ENCODE results near the gene UQCRC1. TPM values are rescaled to one million over a fixed set of nuclear protein-coding genes. Genes with fewer than 3 reads are reported as not detected.

Gene UQCRC1
- total and polyA plus RNA-seq, 2 of the 8 experiments (the other 6 are each of a cell fraction or from before 2014, with no cell fraction given) = 310 to 720 TPM

- H3K27ac ChIP-seq (ENCODE audit: low read depth, low read length) = no peak overlapping the region
- CTCF ChIA-PET (ENCODE audit: partially characterized antibody) = interaction anchor here (0.6 to 2.5 kb wide), 3 partner anchors 24 to 88 kb away, joined by 3 to 7 read pairs (median 3); no protein-coding TSS in a partner anchor
- no peak for FAIRE-seq
Observed at GRCh38 chr3:48637305-48637704, 27.9 kb upstream of the UQCRC1 start.

More at GRCh38 chr3:48637305-48637704, 27.9 kb upstream of the UQCRC1 start:
- Histone ChIP-seq H4K8ac (ENCODE audit: extremely low read depth, insufficient read depth, low read length) (peak overlapping the region; percentile 1; the same call in 1 of the 2 replicates), H2BK12ac (ENCODE audit: low read depth, low read length) (no peak overlapping the region), H2AFZ (ENCODE audit: low read length) (no peak overlapping the region), H3K18ac (ENCODE audit: extremely low read depth, low read length) (no peak overlapping the region), H3K9ac (replicated peaks in 1 of 4; ENCODE audit: extremely low read depth in 1 of 4, low read depth in 3 of 4, low read length in 3 of 4) (no peak overlapping the region), H3K14ac (ENCODE audit: insufficient read length) (no peak overlapping the region), H3K4ac (replicated peaks; ENCODE audit: insufficient read length, low read depth, low read length) (no peak overlapping the region), H3K56ac (replicated peaks; ENCODE audit: insufficient read length, low read depth, low read length) (no peak overlapping the region), H3K27me3 (replicated peaks in 1 of 4; ENCODE audit: control insufficient read depth in 3 of 4, extremely low read depth in 1 of 4, insufficient read depth in 3 of 4, low read length in 3 of 4) (no peaks in the 10 kb centered on the region), H4K5ac (ENCODE audit: insufficient read length, low read depth, low read length) (no peak overlapping the region), H3K79me1 (ENCODE audit: low read depth, low read length) (peaks cover 7% of the 10 kb centered on the region), H4K20me1 (replicated peaks in 1 of 2; ENCODE audit: control insufficient read depth in 1 of 2, insufficient read depth in 2 of 2, low read length in 2 of 2) (peaks cover 3 to 15% of the 10 kb centered on the region in 2 experiments), H2BK120ac (replicated peaks; ENCODE audit: low read depth, low read length) (no peak overlapping the region), H2BK20ac (ENCODE audit: low read length) (no peak overlapping the region), H2AK5ac (ENCODE audit: low read depth, low read length) (0 out of 2 replicates have a peak overlapping the region, but pooled peaks have one; percentile 55), H4K91ac (replicated peaks; ENCODE audit: insufficient read length, low read length) (no peak overlapping the region), H3K4me2 (ENCODE audit: insufficient read depth in 1 of 2, low read depth in 2 of 2, low read length in 2 of 2) (peak overlapping the region in 1 of 2 experiments; percentile 38; a peak in 1 of 4 replicates), H3K23me2 (ENCODE audit: low read depth, low read length) (peaks cover 2% of the 10 kb centered on the region; the same call in 1 of the 2 replicates), H3K79me2 (ENCODE audit: control insufficient read depth in 1 of 2, insufficient read depth in 2 of 2, low read length in 2 of 2) (peaks cover 0 to 9% of the 10 kb centered on the region in 2 experiments; a peak in 1 of 4 replicates), H3K36me3 (ENCODE audit: control insufficient read depth in 2 of 4, insufficient read depth in 4 of 4, low read length in 3 of 4) (peaks cover 0 to 25% (median 13%) of the 10 kb centered on the region in 4 experiments; a peak in 6 of 8 replicates), H2BK5ac (ENCODE audit: low read depth, low read length) (no peak overlapping the region; the same call in 1 of the 2 replicates), H2BK15ac (ENCODE audit: low read length) (no peak overlapping the region), H3K9me3 (ENCODE audit: insufficient read depth in 2 of 2, low read depth in 1 of 2, low read length in 1 of 2) (no peaks in the 10 kb centered on the region), H3K4me1 (replicated peaks in 1 of 4; ENCODE audit: control insufficient read depth in 3 of 4, insufficient read depth in 4 of 4, low read length in 3 of 4) (peaks cover 3 to 6% (median 5%) of the 10 kb centered on the region in 4 experiments), H3K23ac (ENCODE audit: insufficient read length) (no peak overlapping the region), H3K4me3 (ENCODE audit: extremely low read depth in 1 of 4, insufficient read depth in 2 of 4, low read depth in 3 of 4, low read length in 4 of 4) (no peak overlapping the region)
- TF ChIP-seq ATF3 (IDR thresholded peaks at IDR 0.05; ENCODE audit: insufficient read depth, low read depth, low read length) (no peak), CTCF (IDR thresholded peaks at IDR 0.05; ENCODE audit: control extremely low read depth in 1 of 3, insufficient read depth in 1 of 3, low read depth in 1 of 3, low read length in 3 of 3) (peak in 1 of 3 experiments; percentile 1; a peak in 1 of 4 replicates)
- 83% methylated on average over 6 of the region's 6 CpGs; no CpG with 5 or more reads in 1 of the 2 experiments for WGBS, 2 experiments (ENCODE audit: extremely low coverage in 1 of 2, insufficient coverage in 1 of 2, insufficient read length in 1 of 2, insufficient replicate concordance in 2 of 2, low coverage in 1 of 2, low lambda C conversion rate in 2 of 2, missing lambda C conversion rate in 1 of 2)
- DNase-seq (ENCODE audit: low read depth in 1 of 2, low spot score in 2 of 2) = no peak
- POLR2A ChIA-PET (ENCODE audit: partially characterized antibody) = interaction anchor here (1.6 to 9.8 kb wide), 5 partner anchors 16 to 222 kb away, joined by 4 to 111 read pairs (median 22); partner anchors contain the start of genes CELSR3 and UQCRC1

All from H1 (cell line).